GM18868 (cell line): ENCODE data around the gene RTKN.
A peak's percentile ranks its signal among the peaks of the same experiment; 100 is the strongest.
"Not testable (repeated sequence)": the region's sequence is repeated elsewhere in the genome, so short reads cannot be mapped to it uniquely, and the experiment has no call there.

Experiments
- ATAC-seq: cut with Tn5 transposase; IDR thresholded peaks from one replicate; pipeline ENCODE4 v1.9.1; 2021; ENCODE audit warnings: mild to moderate bottlenecking, moderate library complexity; ENCODE audit not compliant: unreplicated experiment

Gene RTKN, protein sequence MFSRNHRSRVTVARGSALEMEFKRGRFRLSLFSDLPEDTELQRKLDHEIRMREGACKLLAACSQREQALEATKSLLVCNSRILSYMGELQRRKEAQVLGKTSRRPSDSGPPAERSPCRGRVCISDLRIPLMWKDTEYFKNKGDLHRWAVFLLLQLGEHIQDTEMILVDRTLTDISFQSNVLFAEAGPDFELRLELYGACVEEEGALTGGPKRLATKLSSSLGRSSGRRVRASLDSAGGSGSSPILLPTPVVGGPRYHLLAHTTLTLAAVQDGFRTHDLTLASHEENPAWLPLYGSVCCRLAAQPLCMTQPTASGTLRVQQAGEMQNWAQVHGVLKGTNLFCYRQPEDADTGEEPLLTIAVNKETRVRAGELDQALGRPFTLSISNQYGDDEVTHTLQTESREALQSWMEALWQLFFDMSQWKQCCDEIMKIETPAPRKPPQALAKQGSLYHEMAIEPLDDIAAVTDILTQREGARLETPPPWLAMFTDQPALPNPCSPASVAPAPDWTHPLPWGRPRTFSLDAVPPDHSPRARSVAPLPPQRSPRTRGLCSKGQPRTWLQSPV

DNA sequence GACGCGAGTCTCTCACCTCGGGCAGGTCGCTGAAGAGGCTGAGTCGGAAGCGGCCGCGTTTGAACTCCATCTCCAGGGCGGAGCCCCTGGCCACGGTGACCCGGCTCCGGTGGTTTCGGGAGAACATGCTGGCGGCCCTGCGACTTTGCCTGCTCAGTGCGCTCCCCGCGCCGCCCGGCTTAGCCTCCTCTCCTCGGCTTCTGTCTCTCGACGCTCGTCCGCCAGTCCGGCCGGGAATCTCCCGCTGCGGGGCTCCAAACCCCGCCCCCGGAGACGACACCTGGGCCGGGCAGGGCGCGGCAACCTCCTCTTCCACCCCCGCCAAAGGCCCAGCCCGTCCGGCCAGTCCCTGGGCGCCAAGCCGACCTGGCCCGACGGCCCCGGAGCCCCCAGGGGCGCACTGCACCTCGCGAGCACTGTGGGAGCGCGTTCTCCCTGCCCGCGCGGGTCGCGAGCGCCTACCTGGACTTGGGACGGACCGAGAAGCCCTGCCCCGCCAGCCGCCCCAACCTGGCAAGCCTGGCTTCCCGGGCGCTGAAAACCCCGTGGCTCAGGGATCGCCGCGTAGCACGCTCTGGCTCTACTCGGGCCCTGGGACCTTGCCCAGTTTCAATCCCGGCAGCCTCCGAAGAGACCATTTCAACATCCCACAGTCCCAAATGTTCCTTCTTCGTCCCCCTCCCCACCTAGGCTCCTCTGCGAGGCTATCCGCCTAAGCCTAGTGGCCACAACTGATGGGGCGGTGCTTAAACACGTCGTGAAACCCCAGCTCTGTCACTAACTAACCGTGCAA, at the start of gene RTKN:
Gene RTKN, minus strand, starts transcription at position 248 of the 793 bp plus-strand sequence. Its CDS starts 121 bp downstream, at position 127.
- no peak for ATAC-seq

DNA sequence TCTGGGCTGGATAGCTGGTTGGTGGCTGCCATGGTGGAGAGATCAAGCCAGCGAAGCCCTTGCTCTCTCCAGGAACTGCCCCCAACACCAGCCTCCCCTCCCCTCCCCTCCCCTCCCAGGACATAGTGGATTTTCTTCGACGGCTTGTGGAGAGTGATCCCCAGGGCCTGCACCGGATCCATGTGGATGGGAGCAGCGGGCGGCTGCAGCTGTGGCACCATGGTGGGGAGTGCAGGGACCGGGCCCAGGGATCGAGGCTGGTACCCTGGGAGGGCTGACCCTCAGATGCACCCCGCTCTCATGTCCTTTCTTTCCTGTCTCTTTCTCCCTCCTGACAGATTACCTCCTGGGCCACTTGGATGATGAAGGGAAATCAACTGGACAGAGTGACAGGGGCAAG, 48.2 kb upstream of the RTKN start:
- ATAC-seq: no peak

DNA sequence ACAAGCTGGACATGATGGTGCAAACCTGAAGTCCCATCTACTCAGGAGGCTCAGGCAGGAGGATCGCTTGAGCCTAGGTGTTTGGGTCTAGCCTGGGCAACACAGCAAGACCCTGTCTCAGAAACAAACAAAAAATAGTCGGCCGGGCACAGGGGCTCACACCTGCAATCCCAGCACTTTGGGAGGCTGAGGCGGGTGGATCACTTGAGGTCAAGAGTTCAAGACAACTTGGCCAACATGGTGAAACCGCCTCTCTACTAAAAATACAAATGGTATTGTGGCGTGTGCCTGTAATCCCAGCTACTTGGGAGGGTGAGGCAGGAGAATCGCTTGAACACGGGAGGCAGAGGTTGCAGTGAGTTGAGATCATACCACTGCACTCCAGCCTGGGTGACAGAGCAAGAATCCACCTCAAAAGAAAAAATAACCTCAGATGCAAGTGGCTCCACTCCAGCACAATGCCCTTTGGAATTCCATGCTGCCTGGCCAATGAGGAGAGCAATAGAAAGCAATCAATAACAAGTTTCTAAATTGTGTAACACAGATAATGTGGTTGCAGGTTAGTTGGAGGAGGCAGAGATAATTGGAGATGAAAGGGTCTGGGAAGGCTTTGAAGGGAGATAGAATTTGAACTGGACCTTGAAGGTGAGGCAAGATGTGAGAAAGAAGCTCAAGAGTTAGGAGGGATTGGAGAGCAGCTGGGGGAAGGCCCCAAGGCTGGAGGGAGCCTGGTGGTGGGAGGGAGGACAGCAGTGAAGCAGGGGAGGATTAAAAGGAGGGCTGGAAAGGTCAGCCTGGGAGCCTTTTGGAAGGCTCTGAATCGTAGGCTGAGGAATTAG, 47.1 kb upstream of the RTKN start:
- ATAC-seq: no peak

DNA sequence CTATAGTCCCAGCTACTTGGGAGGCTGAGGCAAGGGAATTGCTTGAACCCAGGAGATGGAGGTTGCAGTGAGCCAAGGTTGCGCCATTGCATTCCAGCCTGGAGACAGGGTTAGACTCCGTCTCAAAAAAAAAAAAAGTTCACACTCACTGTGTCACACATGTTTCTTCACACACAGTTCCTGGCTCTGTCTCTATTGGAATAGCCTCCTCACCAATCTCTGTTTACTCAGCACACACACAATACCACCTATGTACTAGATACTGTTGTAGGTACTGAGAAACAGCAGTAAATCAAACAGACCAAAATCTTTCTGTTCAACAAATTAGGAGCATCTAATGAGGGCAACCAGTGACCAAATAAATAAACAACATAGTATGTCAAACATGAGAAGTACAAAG, 44.4 kb upstream of the RTKN start:
- ATAC-seq: no peak

DNA sequence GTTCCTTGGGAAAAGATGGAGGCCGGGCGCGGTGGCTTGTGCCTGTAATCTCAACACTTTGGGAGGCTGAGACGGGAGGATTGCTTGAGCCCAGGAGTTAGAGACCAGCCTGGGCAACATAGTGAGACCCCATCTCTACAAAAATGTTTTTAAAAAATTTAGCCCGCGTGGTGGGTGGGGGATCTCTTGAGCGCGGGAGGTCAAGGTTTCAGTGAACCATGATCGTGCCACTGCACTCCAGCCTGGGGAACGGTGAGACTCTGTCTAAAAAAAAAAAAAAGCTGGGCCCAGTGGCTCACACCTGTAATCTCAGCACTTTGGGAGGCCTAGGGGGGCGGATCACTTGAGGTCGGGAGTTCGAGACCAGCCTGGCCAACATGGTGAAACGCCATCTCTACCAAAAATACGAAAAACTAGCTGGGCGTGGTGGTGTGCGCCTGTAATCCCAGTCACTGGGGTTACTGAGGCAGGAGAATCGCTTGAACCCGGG, 42.0 kb upstream of the RTKN start:
- ATAC-seq: not testable (repeated sequence)

DNA sequence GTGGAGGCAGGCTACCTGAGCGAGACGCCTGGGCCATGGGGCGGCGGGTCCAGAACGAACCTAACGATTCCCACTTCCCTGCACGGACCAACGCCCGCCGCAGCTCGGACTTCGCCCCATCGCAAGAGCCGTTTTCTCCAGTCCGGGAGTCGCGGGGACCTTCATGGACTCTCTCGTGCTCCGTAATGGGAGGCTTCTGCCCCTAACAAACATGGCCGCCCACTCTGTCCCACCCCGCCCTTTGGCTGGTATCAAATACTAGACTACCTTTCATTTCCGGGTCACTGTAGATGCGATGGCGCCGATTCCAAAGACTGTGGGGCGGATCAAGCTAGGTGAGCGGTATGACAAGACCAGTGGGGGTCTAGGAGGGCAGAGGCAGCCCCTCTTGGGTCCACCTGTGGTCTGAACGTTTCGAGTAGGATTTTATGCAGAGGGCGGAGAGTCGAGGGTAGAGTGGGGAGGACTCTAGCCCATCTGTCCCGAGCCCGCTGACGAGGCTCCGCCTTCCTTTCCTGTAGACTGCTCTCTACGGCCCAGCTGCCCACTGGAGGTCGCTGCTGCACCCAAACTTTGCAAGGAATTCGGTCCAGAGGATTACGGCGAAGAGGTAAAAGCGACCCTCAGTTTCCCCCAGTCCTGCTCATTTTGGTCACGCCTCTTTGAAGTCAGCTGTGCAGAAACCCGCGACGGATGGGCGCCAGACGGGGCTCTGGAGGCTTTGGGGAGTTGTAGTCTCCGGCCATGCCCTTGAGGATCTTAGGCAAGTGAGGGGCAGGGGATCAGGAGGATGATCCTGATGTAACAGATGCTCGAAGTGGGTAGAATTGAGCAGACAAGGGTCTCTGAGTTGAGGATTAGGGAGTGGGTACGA, 41.3 kb upstream of the RTKN start, which contains the start of the genes CCDC142 and TTC31:
Gene CCDC142, minus strand, starts transcription at position 198 of the 874 bp plus-strand sequence. Its CDS starts 161 bp downstream, at position 37.
Gene TTC31, plus strand, starts transcription at position 281 of the 874 bp plus-strand sequence. Its CDS starts 15 bp downstream, at position 296.
- peak; percentile 88 for ATAC-seq

DNA sequence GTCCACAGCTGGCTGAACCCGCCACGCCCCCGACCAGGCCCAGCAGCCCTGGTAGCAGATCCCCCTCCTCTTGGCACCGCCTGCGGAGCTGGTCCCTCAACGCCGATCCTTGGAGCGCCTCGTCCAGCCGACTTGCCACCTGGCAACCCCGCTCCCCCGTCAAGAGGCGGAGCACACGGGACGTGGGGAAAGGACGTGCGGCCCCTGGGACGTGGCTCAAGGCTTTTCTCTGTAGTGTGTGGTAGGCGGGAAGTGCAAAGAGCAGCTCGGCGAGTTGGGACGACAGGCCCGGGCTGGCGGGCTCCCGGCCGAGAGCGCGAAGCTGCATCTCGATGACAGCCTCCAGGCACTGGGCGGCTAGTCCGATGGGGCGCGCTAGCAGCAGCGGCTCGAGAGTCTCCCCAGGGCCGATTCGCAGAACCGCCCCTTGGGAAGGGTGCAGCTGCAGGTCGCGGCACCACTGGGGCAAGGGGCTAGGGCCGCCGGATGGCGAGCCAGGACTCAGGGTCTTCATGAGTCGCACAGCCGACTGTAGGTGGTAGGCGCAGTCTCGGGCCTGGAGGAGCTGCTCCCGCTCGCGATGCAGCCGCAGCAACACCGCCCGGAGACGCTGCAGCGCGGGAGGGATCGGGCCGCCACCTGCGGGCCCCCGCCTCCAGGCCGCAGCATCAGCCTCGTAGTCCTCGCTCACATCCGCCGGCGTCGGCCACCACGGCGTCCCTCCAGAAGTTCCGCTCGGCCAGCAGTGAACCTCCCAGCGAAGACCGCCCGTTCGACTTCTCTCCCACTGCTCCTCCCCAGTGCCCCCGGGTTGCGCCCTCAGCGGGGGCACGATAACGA, 40.4 kb upstream of the RTKN start:
- peak; percentile 29 for ATAC-seq

DNA sequence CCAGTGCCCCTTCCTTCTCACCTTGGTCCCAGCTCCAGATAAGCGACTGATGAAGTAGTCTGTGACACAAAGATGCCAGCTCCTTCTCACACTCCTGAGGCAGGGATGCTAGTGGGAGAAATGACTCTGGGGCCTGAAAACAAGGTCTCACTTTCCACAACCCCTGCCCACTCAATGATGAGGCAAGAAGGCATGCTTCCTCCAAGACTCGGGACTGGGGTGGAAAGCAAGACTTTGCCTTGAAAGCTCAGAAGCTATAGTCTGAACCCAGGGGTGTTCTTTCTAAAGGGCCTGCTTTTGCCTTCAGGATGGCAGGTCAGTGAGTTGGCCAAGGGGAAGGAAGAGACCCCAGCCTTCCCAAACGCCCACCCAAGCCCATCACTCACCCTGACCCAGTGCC, 39.7 kb upstream of the RTKN start:
- no peak for ATAC-seq

DNA sequence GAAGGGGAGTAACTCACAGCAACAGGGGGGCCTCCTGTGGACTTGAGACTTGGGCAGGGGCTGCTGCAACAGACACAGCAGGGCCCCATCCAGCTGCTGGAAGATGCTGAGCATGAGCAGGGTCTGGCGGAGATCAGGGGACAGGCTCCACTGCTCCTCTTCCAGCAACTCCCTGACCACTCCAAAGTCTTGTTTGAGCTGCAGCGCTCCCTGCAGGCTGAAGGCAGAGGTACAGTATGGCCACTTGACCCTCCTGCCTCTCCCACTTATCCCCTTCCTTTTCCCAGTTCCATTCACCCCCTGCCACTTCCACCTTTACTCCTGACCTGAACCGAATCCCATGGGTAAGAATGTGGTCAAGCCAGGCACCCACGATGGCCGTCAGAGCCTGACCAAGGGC, 33.2 kb upstream of the RTKN start:
- ATAC-seq: no peak

DNA sequence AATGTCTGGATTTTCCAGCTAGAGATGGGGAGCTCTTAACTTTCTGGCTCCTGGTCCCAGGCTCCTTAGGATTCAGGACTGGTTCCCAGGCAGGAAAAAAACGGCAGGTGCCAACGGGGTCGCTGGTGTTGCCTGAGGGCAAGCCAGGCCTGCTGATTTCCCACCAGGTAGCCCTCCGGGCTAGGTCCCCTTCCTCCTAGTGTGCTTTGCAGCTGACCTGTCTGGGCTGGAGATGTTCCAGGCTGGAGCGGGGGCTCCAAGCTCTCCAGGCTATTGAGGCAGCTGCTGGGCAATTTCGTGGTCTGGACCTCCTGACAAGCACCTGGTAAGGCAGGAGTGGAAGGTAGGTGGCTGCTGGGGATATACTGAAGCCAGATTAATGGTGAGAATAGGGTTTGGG, 32.7 kb upstream of the RTKN start:
- ATAC-seq: no peak

DNA sequence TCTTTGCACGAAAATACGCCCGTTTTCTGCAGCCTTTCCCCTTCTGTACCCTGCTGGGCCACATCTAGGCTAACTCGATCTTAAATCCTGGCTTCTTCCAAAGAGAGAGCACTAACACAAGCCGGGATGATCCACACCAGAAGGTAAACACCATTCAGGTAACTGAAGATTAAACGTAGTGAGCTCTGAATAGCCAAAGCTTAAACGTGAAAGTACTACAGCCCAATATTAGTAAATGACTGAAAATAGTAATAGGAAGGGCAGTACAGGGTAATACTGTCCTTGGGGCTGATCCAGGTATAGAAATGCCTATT, 31.2 kb upstream of the RTKN start:
- no peak for ATAC-seq

DNA sequence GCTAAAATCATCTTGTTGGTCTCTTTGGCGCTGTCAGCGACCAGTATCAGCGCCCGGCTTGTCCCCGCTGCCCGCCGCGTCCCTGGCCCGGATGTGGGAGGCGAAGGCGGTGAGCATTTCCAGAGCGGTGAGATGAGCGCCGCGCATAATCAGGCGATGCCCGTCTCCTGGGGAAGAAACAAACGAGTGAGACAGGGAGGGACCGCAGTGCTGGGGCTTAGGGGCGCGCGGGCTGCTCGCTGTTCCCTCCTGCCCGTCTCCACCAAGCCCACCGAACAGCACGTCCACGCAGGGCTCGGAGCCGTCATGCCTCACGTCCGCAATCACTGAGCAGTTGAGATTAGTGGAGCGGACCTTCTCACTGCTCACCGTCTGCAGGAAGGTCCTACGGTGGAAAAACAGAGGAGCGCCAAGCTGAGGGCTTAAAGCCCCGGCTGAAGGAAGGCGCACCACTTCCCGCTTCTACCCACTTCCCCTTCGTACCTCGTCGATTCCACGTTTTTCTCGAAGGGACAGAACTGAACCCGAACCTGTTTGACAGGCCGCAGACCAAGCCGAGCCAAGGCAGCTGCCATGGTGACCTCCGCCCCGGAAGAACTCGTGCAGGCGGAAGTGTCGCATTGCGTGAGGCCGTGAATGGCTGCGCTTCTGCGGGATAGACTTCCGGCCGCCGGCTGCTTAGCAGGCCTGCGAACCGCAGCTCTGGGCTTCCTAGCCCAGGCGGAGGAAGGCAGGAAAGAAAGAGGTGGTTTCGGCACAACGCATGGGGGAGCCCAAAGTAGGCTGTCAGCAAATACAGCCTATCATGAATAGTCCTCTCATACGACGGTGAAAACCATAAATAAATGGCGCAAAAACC, 30.6 kb upstream of the RTKN start, which contains the start of gene MRPL53:
Gene MRPL53, minus strand, starts transcription at position 595 of the 859 bp plus-strand sequence. Its CDS starts 20 bp downstream, at position 575.
- peak; percentile 85 for ATAC-seq

DNA sequence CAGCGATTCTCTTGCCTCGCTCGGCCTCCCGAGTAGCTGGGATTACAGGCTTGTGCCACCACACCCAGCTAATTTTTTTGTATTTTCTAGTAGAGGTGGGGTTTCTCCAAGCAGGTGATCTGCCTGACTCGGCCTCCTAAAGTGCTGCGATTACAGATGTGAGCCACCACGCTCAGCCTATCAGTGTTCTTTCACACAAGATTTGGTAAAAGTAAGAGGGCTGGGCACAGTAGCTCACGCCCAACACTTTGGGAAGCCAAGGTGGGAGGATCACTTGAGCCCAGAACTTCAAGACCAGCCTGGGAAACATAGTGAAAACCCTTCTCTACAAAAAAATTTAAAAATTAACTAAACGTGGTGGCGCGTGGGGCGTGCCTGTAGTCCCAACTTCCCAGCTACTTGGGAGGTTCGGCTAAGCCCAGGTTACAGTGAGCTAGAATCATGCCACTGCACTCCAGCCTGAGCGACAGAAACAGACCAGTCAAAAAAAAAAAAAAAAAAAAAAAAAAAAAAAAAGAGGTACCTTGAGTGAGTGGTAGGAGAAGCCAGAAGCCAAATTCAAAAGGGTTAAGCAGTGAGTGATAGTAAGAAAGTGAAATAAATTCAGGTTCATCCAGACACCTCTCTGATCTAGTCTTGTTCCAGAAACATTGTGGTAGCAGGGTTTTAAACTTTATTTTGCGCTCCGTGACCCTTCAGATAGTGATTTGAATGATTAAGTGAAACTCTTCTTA, 29.8 kb upstream of the RTKN start:
- ATAC-seq: no peak

DNA sequence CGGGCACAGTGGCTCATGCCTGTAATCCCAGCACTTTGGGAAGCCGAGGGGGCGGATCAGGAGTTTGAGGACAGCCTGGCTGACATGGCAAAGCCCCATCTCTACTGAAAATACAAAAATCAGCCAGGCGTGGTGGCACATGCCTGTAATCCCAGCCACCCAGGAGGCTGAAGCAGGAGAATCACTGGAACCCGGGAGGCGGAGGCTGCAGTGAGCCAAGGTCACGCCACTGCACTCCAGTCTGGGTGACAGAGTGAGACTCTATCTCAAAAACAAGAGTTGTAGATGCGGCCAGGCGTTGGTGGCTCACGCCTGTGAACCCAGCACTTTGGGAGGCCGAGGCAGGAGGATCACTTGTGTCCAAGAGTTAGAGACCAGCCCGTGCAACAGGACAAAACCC, 29.0 kb upstream of the RTKN start:
- ATAC-seq: not testable (repeated sequence)

DNA sequence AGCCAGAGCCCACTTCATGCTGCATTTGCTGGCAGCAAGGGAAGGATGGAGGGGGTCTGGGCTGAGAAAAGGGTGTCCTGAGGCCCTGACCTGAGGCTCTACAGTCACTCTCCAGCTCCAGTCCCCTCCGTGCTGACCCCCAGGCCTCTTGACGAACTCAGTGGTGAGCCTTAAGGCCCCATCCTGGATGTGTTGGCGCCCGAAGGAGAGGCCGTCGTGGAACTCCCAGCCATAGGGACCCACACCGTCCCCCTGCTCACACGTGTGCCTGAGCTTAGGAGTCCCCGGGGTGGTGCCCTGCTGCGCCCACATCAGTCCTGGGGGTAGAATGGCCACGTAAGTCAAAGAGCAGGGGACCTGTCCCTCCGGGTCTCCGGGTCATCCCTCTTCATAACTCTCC, 22.7 kb upstream of the RTKN start:
- no peak for ATAC-seq

DNA sequence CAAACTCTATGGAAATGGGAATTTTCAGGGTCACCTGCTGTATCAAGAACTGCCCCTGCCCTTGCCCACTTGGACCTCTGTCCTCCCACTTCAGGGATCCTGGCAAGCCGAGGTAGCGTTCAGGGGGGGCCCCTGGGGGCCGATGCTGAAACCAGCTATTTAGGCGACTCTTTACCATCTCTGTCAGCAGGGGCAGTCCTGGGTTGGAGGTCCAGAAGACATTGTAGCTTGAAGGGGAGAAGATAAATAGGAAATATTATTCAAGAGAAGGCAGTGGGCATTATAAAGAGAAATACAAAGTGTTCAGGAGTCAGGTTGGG, 21.0 kb upstream of the RTKN start:
- no peak for ATAC-seq
